Common myeloid progenitor, CD34-positive (primary cell): Measurements from ENCODE around the gene M1AP.

Experiments used
- CTCF ChIA-PET: fragments of 350-600 bp; sonication (Branson Sonifier 250); formaldehyde crosslinking; loops from one replicate; lab custom pipeline; 2021; ENCODE audit warnings: antibody characterized with exemption; lab: Charles Lee
- POLR2A ChIA-PET: fragments of 350-600 bp; sonication (Branson Sonifier 250); formaldehyde crosslinking; loops from one replicate; lab custom pipeline; 2021; ENCODE audit warnings: antibody characterized with exemption; lab: Charles Lee
- DNase-seq, 3 donors: peaks; one replicate each; pipeline versions ENCODE4 v3.0.0 to v3.0.0-alpha.2; 2013
- H3K27ac ChIP-seq, 2 experiments: 1 replicate in 1 of 2; 2 replicates in 1 of 2; pipeline ENCODE4 v1.7.0; 2013; ENCODE audit warnings: inconsistent platforms in 2 of 2, low read length in 2 of 2, mild to moderate bottlenecking in 2 of 2, low read depth in 1 of 2, moderate library complexity in 1 of 2; ENCODE audit not compliant: severe bottlenecking in 2 of 2, insufficient read depth in 1 of 2, poor library complexity in 1 of 2
- H3K27me3 ChIP-seq, 5 experiments: replicated peaks in 2 of 5; 1 replicate in 3 of 5; 2 replicates in 2 of 5; pipeline versions ENCODE4 v1.6.1 to v1.7.0; 2013; ENCODE audit warnings: low read length in 4 of 5, mild to moderate bottlenecking in 2 of 5, moderate library complexity in 2 of 5, inconsistent platforms in 1 of 5; ENCODE audit not compliant: insufficient read depth in 5 of 5, control insufficient read depth in 4 of 5
- H3K36me3 ChIP-seq, 4 experiments: 1 replicate in 2 of 4; 2 replicates in 2 of 4; pipeline versions ENCODE4 v1.6.1 to v1.7.0; 2013; ENCODE audit warnings: low read length in 3 of 4, control low read depth in 1 of 4, mild to moderate bottlenecking in 1 of 4; ENCODE audit not compliant: control insufficient read depth in 4 of 4, insufficient read depth in 4 of 4
- H3K4me1 ChIP-seq, 4 experiments: 1 replicate in 3 of 4; 2 replicates in 1 of 4; pipeline versions ENCODE4 v1.6.1 to v1.7.1; 2013; ENCODE audit warnings: low read length in 3 of 4, mild to moderate bottlenecking in 3 of 4, control low read depth in 1 of 4, inconsistent platforms in 1 of 4, moderate library complexity in 1 of 4; ENCODE audit not compliant: control insufficient read depth in 4 of 4, insufficient read depth in 4 of 4; ENCODE audit errors: control extremely low read depth in 1 of 4
- H3K4me3 ChIP-seq, 7 experiments: 1 replicate in 4 of 7; 2 replicates in 3 of 7; pipeline versions ENCODE4 v1.5.1 to v1.7.0; 2013; ENCODE audit warnings: mild to moderate bottlenecking in 7 of 7, low read length in 6 of 7, moderate library complexity in 6 of 7, inconsistent platforms in 2 of 7, low read depth in 2 of 7, control low read depth in 1 of 7; ENCODE audit not compliant: insufficient read depth in 4 of 7, control insufficient read depth in 1 of 7; ENCODE audit errors: extremely low read depth in 1 of 7
- H3K9me3 ChIP-seq, 5 experiments: 1 replicate in 4 of 5; 2 replicates in 1 of 5; pipeline versions ENCODE4 v1.6.1 to v1.7.1; 2013; ENCODE audit warnings: low read length in 4 of 5, mild to moderate bottlenecking in 2 of 5, inconsistent platforms in 1 of 5, low read depth in 1 of 5, moderate library complexity in 1 of 5; ENCODE audit not compliant: control insufficient read depth in 4 of 5, insufficient read depth in 2 of 5; ENCODE audit errors: control extremely low read depth in 1 of 5
- WGBS: methylation state at CpG from one replicate; pipeline ENCODE4 v1.1.5; 2013; ENCODE audit not compliant: insufficient coverage; 5-methylcytosine and 5-hydroxymethylcytosine counted together

Gene M1AP

GRCh38 chr2:74675090-74675489 is 27.0 kb upstream of the M1AP start:
- Histone ChIP-seq H3K9me3 (no peaks in the 10 kb centered on the region), H3K27ac (no peak overlapping the region), H3K27me3 (no peaks in the 10 kb centered on the region), H3K4me1 (no peaks in the 10 kb centered on the region), H3K36me3 (peaks cover 4 to 31% (median 6%) of the 10 kb centered on the region in 4 experiments), H3K4me3 (no peak overlapping the region)
- DNase-seq: no peak
- 97% methylated on average over 3 of the region's 6 CpGs for WGBS
- ChIA-PET CTCF (interaction anchor here (1.2 to 1.5 kb wide), 2 partner anchors 40 to 87 kb away, joined by 3 read pairs; no protein-coding TSS in a partner anchor), POLR2A (no interaction called here)

- H3K4me1 ChIP-seq: no peaks in the 10 kb centered on the region
- H3K36me3 ChIP-seq: peaks cover 4 to 24% (median 6%) of the 10 kb centered on the region in 4 experiments
- no peak overlapping the region for H3K27ac ChIP-seq
- H3K27me3 ChIP-seq: no peaks in the 10 kb centered on the region
- DNase-seq: no peak
- ChIA-PET CTCF (no interaction called here), POLR2A (no interaction called here)
- no peak overlapping the region for H3K4me3 ChIP-seq
- WGBS: 97% methylated on average over 6 of the region's 7 CpGs
- no peaks in the 10 kb centered on the region for H3K9me3 ChIP-seq
These were observed 25.8 kb upstream of the M1AP start for GRCh38 chr2:74673826-74674528.

- CTCF ChIA-PET: no interaction called here
- Histone ChIP-seq H3K9me3 (no peaks in the 10 kb centered on the region), H3K27ac (no peak overlapping the region), H3K4me1 (no peaks in the 10 kb centered on the region), H3K27me3 (no peaks in the 10 kb centered on the region), H3K36me3 (peaks cover 4 to 20% (median 6%) of the 10 kb centered on the region in 4 experiments), H3K4me3 (no peak overlapping the region)
- no peak for DNase-seq
- POLR2A ChIA-PET: interaction anchor here (0.6 kb wide), 1 partner anchor 202 kb away, joined by 3 read pairs; no protein-coding TSS in a partner anchor
These were observed 23.3 kb upstream of the M1AP start for GRCh38 chr2:74671479-74671878.

- Histone ChIP-seq H3K9me3 (no peaks in the 10 kb centered on the region), H3K4me1 (no peaks in the 10 kb centered on the region), H3K36me3 (peaks cover 0 to 9% (median 2%) of the 10 kb centered on the region in 4 experiments), H3K27ac (no peak overlapping the region), H3K4me3 (no peak overlapping the region), H3K27me3 (no peaks in the 10 kb centered on the region)
- POLR2A ChIA-PET: no interaction called here
- CTCF ChIA-PET: interaction anchor here (1.0 to 1.1 kb wide), 2 partner anchors 10 to 21 kb away, joined by 3 read pairs; no protein-coding TSS in a partner anchor
- 97% methylated on average over 3 of the region's 7 CpGs for WGBS
- DNase-seq: no peak
These were observed 22.1 kb upstream of the M1AP start for GRCh38 chr2:74670263-74670662.

GRCh38 chr2:74668087-74668486 is 20.0 kb upstream of the M1AP start:
- ChIA-PET POLR2A (interaction anchor here (0.5 kb wide), 1 partner anchor 1506 kb away, joined by 3 read pairs; no protein-coding TSS in a partner anchor), CTCF (no interaction called here)
- no peaks in the 10 kb centered on the region for H3K4me1 ChIP-seq

GRCh38 chr2:74659462-74659861 is 11.3 kb upstream of the M1AP start:
- H3K9me3 ChIP-seq: no peaks in the 10 kb centered on the region
- CTCF ChIA-PET: interaction anchor here (0.6 to 1.5 kb wide), 5 partner anchors 11 to 1375 kb away, joined by 3 to 4 read pairs (median 3); partner anchors contain the start of gene M1AP
- no peak overlapping the region for H3K27ac ChIP-seq
- POLR2A ChIA-PET: no interaction called here
- peaks cover 0 to 3% (median 0%) of the 10 kb centered on the region in 4 experiments for H3K36me3 ChIP-seq
- no peak for DNase-seq
- peaks cover 0 to 7% (median 0%) of the 10 kb centered on the region in 5 experiments for H3K27me3 ChIP-seq
- WGBS: 100% methylated on average over 1 of the region's 2 CpGs
- no peak overlapping the region for H3K4me3 ChIP-seq
- peaks cover 0 to 5% (median 2%) of the 10 kb centered on the region in 4 experiments for H3K4me1 ChIP-seq

More at GRCh38 chr2:74668087-74668486, 20.0 kb upstream of the M1AP start:
- Histone ChIP-seq H3K4me3 (no peak overlapping the region), H3K27me3 (no peaks in the 10 kb centered on the region), H3K27ac (no peak overlapping the region), H3K9me3 (no peaks in the 10 kb centered on the region), H3K36me3 (no peaks in the 10 kb centered on the region)
- no peak for DNase-seq
- 100% methylated on average over 1 of the region's 1 CpG for WGBS

- Histone ChIP-seq H3K27me3 (peaks cover 0 to 8% (median 0%) of the 10 kb centered on the region in 5 experiments), H3K27ac (no peak overlapping the region), H3K4me1 (peaks cover 1 to 11% (median 8%) of the 10 kb centered on the region in 4 experiments), H3K4me3 (no peak overlapping the region), H3K9me3 (no peaks in the 10 kb centered on the region), H3K36me3 (peaks cover 0 to 3% (median 0%) of the 10 kb centered on the region in 4 experiments)
- POLR2A ChIA-PET: no interaction called here
- CTCF ChIA-PET: interaction anchor here (0.7 kb wide), 1 partner anchor 10 kb away, joined by 3 read pairs; no protein-coding TSS in a partner anchor
- no peak for DNase-seq
- WGBS: 94% methylated on average over 2 of the region's 2 CpGs
These were observed 10.4 kb upstream of the M1AP start for GRCh38 chr2:74658516-74658915.
